Measurements from ENCODE around the gene SLC41A3.
"Not testable (repeated sequence)": the region's sequence is repeated elsewhere in the genome, so short reads cannot be mapped to it uniquely, and the experiment has no call there.

The SLC41A3 gene

DNA sequence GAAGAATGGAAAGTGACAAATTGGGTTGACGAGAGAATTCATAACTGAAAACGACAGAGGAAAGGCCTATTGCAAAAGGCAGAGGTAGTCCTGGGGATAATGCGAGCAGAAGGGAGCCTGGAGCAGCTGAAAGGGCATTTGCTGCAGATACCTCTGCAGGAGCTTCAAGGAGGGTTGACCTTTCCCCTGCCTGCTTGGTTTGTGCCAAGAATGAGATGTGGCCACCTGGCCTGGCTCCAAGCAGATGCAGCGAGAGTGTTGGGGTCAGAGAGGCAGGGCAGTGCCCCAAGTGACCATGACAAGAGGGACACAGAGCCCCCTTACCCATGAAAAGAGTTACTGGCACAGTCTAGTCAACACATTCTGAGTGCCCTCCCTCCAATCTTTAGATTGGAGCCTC is 43.5 kb downstream of the SLC41A3 start:
- no peak for DNase-seq (ENCODE audit: low spot score)
- TF ChIP-seq, protein P1, sequence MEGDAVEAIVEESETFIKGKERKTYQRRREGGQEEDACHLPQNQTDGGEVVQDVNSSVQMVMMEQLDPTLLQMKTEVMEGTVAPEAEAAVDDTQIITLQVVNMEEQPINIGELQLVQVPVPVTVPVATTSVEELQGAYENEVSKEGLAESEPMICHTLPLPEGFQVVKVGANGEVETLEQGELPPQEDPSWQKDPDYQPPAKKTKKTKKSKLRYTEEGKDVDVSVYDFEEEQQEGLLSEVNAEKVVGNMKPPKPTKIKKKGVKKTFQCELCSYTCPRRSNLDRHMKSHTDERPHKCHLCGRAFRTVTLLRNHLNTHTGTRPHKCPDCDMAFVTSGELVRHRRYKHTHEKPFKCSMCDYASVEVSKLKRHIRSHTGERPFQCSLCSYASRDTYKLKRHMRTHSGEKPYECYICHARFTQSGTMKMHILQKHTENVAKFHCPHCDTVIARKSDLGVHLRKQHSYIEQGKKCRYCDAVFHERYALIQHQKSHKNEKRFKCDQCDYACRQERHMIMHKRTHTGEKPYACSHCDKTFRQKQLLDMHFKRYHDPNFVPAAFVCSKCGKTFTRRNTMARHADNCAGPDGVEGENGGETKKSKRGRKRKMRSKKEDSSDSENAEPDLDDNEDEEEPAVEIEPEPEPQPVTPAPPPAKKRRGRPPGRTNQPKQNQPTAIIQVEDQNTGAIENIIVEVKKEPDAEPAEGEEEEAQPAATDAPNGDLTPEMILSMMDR (IDR thresholded peaks at IDR 0.05; ENCODE audit: borderline replicate concordance, control extremely low read depth, extremely low read depth, insufficient read depth, missing control alignments) = no peak
- in situ Hi-C loops (cut with MboI; ENCODE audit: low sequenced_read_pairs, unreplicated experiment) = no loop called here

DNA sequence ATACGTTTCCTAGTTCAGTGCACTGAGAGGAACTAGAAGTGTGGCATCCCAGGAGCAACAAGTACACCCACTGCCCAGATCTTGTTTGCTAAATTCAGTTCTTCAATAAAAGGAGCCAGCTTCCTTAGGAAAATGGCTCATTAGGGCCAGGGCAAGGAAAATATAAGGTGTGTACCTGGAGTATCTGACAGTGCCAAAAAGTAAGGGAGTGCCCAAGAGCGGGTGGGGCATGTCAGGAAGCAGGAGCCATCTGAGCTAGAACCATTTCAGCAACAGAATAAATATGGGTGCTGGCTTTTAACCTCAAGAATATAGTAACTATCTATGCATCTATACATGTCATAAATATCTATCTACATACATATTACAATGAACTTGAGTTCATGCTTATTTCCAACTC is 44.1 kb downstream of the SLC41A3 start:
- no peak for DNase-seq (ENCODE audit: low spot score)
- TF ChIP-seq, protein P1 (IDR thresholded peaks at IDR 0.05; ENCODE audit: borderline replicate concordance, control extremely low read depth, extremely low read depth, insufficient read depth, missing control alignments) = no peak
- in situ Hi-C loops (cut with MboI; ENCODE audit: low sequenced_read_pairs, unreplicated experiment) = no loop called here

DNA sequence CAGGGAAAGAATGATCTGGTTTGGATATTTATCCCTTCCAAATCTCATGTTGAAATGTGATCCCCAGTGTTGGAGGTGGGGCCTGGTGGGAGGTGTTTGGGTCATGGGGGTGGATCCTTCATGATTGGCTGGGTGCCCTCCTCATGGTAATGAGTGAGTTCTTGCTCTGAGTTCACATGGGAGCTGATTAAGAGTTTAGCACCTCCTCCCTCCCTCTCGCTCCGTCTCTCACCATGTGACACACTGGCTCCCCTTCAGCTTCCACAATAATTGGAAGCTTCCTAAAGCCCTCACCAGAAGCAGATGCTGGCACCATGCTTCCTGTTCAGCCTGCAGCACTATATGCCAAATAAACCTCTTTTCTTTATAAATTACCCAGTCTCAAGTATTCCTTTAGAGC is 45.1 kb downstream of the SLC41A3 start:
- in situ Hi-C loops (cut with MboI; ENCODE audit: low sequenced_read_pairs, unreplicated experiment); DNase-seq (ENCODE audit: low spot score): not testable (repeated sequence)

DNA sequence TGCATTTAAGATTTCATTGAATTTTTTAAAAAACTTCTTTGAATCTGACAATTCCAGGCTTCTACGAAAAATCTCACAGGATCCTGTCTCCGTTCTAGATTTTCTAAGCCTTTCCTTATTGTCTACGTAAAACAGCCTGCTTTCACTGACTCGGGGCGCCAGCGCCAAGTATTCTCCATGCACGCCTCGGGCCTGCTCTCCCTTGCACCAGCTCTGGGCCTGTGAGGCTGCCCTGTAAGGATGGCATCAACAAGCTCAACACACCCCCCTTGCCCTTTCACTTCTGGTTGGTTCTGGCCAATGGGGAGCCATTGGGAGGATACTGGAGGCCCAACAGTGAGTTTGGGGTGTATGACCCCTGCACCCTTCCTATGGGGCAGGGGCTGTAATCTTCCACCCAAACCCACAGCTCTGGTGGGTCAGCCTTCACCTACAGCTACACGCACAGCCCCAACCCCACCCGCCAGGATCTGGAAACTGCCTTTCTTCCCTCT is 47.8 kb downstream of the SLC41A3 start:
- no peak for DNase-seq (ENCODE audit: low spot score)
- in situ Hi-C loops (cut with MboI; ENCODE audit: low sequenced_read_pairs, unreplicated experiment) = no loop called here
- TF ChIP-seq, protein P1 (IDR thresholded peaks at IDR 0.05; ENCODE audit: borderline replicate concordance, control extremely low read depth, extremely low read depth, insufficient read depth, missing control alignments) = no peak

DNA sequence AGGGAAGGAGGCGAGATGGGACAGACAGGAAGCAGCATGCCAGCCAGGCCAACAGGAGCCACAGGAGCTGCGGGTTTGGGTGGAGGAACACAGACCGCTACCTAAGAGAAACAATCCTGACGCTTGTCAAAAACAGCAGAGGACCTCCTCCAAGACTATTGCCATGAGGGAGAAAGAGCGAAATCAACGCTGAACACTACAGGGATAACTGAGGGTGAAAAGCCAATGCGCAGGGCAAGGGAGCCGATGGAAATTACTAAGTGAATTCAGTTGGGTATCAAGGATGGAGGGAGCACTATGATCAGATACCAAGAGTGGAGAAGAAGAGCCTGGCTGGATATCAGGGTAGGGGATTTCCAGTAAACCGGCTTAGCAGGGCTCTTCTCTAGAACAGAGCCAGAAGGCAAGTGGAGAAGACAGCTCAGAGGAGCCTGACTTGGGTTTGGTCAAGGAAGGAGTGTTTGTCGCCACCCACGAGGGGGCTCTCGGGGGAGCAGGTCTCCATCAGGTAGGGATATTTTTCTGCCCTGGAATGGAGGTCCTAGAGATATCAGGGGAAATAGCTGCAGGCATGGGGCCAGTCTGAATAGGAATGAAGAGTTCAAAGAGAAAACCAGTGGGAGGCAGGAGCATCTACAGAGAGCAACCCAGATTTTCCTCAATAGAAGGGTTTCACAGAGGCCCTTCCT is 48.4 kb downstream of the SLC41A3 start:
- TF ChIP-seq, protein P1 (IDR thresholded peaks at IDR 0.05; ENCODE audit: borderline replicate concordance, control extremely low read depth, extremely low read depth, insufficient read depth, missing control alignments) = no peak
- DNase-seq (ENCODE audit: low spot score) = no peak
- in situ Hi-C loops (cut with MboI; ENCODE audit: low sequenced_read_pairs, unreplicated experiment) = no loop called here

DNA sequence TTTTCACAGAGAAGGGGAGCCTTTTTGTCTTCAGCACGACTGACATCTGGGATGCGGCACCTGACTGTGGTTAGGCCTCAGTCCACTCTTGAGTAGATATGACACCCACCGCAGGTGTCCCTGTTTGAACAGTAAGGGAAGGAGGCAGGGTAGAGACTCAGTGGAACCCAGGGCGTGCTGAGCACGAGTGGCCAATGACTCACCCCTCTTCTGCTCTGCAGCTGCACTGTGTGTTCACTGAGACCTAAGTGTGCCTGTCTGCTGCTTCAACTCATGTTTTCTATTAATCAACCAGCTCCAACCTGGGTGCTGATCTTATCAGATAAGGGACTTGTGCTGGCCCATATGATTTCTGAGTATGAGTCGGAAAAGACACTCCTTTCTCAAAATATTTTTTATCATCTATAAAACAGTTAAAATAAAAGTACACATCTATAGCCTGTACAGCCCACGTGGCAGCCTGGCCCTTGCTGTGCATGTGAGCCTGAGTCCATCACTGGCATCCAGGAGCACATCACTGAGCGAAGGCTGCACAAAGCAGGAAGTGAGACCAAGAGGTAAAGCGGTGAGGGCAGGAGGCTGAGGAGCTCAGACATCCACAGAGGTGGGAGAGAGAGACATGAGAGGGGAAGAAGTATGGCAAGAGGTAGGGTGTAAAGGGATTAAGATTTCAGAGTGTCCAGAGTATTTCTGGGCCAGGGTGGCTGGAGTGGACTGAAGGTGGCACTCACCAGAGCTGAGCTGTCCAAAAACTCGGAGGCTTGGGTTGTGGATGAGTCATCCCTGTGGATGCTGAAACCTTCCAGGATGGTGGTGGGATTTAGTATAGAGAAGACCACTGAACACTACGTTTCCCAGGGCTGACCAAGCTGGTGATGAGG is 49.2 kb downstream of the SLC41A3 start:
- in situ Hi-C loops (cut with MboI; ENCODE audit: low sequenced_read_pairs, unreplicated experiment) = no loop called here
- TF ChIP-seq, protein P1 (IDR thresholded peaks at IDR 0.05; ENCODE audit: borderline replicate concordance, control extremely low read depth, extremely low read depth, insufficient read depth, missing control alignments) = no peak
- no peak for DNase-seq (ENCODE audit: low spot score)

DNA sequence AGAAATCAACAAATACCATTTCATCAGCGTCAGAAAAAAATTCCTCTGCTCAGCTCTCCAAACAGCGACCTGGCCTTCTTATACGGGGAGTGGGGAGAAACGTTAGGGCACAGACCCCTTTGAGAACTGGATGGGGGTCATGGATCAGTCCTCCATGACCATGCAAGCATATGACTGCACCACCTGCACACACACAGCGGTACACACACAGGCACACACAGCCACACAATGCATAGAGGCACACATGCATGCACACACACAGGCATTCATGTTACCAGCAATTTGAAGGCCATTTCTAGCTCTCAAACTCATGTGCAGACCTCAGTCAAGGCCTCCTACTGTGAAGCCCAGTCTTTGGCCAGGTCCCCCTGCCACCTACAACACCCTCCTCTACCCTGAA is 50.2 kb downstream of the SLC41A3 start:
- TF ChIP-seq, protein P1 (IDR thresholded peaks at IDR 0.05; ENCODE audit: borderline replicate concordance, control extremely low read depth, extremely low read depth, insufficient read depth, missing control alignments) = no peak
- DNase-seq (ENCODE audit: low spot score) = no peak
- in situ Hi-C loops (cut with MboI; ENCODE audit: low sequenced_read_pairs, unreplicated experiment) = no loop called here

Measured in GM13976 (cell line).